ENCODE measurements around the gene PACRG. TPM values are rescaled to one million over a fixed set of nuclear protein-coding genes. Genes with fewer than 3 reads are reported as not detected.

Gene PACRG
- polyA plus RNA-seq, 2 of the 4 experiments (the other 2 are of a cell fraction) = 0.14 to 0.30 TPM

DNA sequence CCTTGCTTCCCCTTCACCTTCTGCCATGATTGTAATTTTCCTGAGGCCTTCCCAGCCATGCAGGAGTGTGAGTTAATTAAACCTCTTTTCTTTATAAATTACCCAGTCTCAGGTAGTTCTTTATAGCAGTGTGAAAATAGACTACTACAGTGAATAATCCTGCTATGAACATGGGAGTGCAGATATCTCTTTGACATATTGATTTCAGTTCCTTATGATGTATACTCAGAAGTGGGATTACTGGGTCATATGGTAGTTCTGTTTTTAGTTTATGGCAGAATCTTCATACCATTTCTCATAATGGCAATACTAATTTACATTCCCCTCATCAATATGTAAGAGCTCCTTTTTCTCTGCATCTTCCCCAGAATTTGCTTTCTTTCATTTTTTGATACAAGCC, 26.0 kb downstream of the PACRG start:
- ChIA-PET POLR2A (no interaction called here), CTCF (no interaction called here)
- no peak for DNase-seq (ENCODE audit: low read depth in 1 of 2, low spot score in 1 of 2)
- no peak overlapping the region for H3K27ac ChIP-seq
- no peak overlapping the region for H3K4me3 ChIP-seq
- no peaks in the 10 kb centered on the region for H3K4me1 ChIP-seq
- no peak overlapping the region for H3K4me2 ChIP-seq
- ATAC-seq = no peak
- no peak for TF ChIP-seq NR3C1 (IDR thresholded peaks at IDR 0.05)
- TF ChIP-seq, protein P1, sequence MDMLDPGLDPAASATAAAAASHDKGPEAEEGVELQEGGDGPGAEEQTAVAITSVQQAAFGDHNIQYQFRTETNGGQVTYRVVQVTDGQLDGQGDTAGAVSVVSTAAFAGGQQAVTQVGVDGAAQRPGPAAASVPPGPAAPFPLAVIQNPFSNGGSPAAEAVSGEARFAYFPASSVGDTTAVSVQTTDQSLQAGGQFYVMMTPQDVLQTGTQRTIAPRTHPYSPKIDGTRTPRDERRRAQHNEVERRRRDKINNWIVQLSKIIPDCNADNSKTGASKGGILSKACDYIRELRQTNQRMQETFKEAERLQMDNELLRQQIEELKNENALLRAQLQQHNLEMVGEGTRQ (IDR thresholded peaks at IDR 0.05) = no peak
- TF ChIP-seq E2F6 (IDR thresholded peaks at IDR 0.05; ENCODE audit: borderline replicate concordance, low read depth) = no peak
- no peak for TF ChIP-seq EHF (CRISPR knock-in tag; IDR thresholded peaks at IDR 0.05)
- no peak for TF ChIP-seq KDM5A (IDR thresholded peaks at IDR 0.05)
- TF ChIP-seq MAFK (IDR thresholded peaks at IDR 0.05; ENCODE audit: partially characterized antibody) = no peak
- TF ChIP-seq CHD2 (IDR thresholded peaks at IDR 0.05; ENCODE audit: low read length, partially characterized antibody) = no peak
- TF ChIP-seq HOXA7 (CRISPR knock-in tag; IDR thresholded peaks at IDR 0.05) = no peak
- TF ChIP-seq HOXB5 (CRISPR knock-in tag; IDR thresholded peaks at IDR 0.05) = no peak
- no peak for TF ChIP-seq PHF8 (IDR thresholded peaks at IDR 0.05; ENCODE audit: borderline replicate concordance, low read depth)
- no peak for TF ChIP-seq HES2 (IDR thresholded peaks at IDR 0.05)
- TF ChIP-seq KDM1A (IDR thresholded peaks at IDR 0.05; ENCODE audit: low read depth) = no peak
- TF ChIP-seq GATA3 (IDR thresholded peaks at IDR 0.05; ENCODE audit: borderline replicate concordance) = no peak
- TF ChIP-seq SREBF2 (IDR thresholded peaks at IDR 0.05) = no peak
- TF ChIP-seq HOXB13 (CRISPR knock-in tag; IDR thresholded peaks at IDR 0.05; ENCODE audit: low read depth) = no peak
- no peak for FAIRE-seq
- no peaks in the 10 kb centered on the region for H3K9me3 ChIP-seq

GRCh38 chr6:162770136-162770535, 42.4 kb downstream of the PACRG start:
- ChIA-PET CTCF (no interaction called here), POLR2A (no interaction called here)
- Histone ChIP-seq H3K4me3 (no peak overlapping the region), H3K9me3 (no peaks in the 10 kb centered on the region), H3K4me1 (no peaks in the 10 kb centered on the region), H3K27ac (no peak overlapping the region), H3K4me2 (no peak overlapping the region)
- ATAC-seq = no peak
- DNase-seq (ENCODE audit: low read depth in 1 of 2, low spot score in 1 of 2) = no peak
- TF ChIP-seq, protein P2, sequence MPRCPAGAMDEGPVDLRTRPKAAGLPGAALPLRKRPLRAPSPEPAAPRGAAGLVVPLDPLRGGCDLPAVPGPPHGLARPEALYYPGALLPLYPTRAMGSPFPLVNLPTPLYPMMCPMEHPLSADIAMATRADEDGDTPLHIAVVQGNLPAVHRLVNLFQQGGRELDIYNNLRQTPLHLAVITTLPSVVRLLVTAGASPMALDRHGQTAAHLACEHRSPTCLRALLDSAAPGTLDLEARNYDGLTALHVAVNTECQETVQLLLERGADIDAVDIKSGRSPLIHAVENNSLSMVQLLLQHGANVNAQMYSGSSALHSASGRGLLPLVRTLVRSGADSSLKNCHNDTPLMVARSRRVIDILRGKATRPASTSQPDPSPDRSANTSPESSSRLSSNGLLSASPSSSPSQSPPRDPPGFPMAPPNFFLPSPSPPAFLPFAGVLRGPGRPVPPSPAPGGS (IDR thresholded peaks at IDR 0.05) = no peak
- TF ChIP-seq ESRRA (IDR thresholded peaks at IDR 0.05; ENCODE audit: borderline replicate concordance, low read length) (no peak), EP300 (IDR thresholded peaks at IDR 0.05) (no peak), ELK1 (IDR thresholded peaks at IDR 0.05; ENCODE audit: low read depth, low read length) (no peak), EHMT2 (IDR thresholded peaks at IDR 0.05; ENCODE audit: low read depth) (no peak), RARB (CRISPR knock-in tag; IDR thresholded peaks at IDR 0.05) (no peak), HES2 (IDR thresholded peaks at IDR 0.05) (no peak), ZSCAN20 (CRISPR knock-in tag; IDR thresholded peaks at IDR 0.05) (no peak), FOXS1 (CRISPR knock-in tag; IDR thresholded peaks at IDR 0.05) (no peak), KDM5A (IDR thresholded peaks at IDR 0.05) (no peak), E2F6 (IDR thresholded peaks at IDR 0.05; ENCODE audit: borderline replicate concordance, low read depth) (no peak)
- TF ChIP-seq, protein P3, sequence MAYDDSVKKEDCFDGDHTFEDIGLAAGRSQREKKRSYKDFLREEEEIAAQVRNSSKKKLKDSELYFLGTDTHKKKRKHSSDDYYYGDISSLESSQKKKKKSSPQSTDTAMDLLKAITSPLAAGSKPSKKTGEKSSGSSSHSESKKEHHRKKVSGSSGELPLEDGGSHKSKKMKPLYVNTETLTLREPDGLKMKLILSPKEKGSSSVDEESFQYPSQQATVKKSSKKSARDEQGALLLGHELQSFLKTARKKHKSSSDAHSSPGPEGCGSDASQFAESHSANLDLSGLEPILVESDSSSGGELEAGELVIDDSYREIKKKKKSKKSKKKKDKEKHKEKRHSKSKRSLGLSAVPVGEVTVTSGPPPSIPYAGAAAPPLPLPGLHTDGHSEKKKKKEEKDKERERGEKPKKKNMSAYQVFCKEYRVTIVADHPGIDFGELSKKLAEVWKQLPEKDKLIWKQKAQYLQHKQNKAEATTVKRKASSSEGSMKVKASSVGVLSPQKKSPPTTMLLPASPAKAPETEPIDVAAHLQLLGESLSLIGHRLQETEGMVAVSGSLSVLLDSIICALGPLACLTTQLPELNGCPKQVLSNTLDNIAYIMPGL (CRISPR knock-in tag; IDR thresholded peaks at IDR 0.05; ENCODE audit: borderline replicate concordance) = no peak
- no peak for FAIRE-seq
